Activated gamma-delta T cell treated with anti-CD3 and anti-CD28 coated beads, Interleukin-2, amount 50 U/mL, for 16 hours (primary cell): ENCODE data around the gene MICALL1.

Source experiments
- DNase-seq: peaks from one replicate; pipeline ENCODE4 v3.0.0-alpha.2; 2020; ENCODE audit warnings: low read depth

MICALL1 gene, protein sequence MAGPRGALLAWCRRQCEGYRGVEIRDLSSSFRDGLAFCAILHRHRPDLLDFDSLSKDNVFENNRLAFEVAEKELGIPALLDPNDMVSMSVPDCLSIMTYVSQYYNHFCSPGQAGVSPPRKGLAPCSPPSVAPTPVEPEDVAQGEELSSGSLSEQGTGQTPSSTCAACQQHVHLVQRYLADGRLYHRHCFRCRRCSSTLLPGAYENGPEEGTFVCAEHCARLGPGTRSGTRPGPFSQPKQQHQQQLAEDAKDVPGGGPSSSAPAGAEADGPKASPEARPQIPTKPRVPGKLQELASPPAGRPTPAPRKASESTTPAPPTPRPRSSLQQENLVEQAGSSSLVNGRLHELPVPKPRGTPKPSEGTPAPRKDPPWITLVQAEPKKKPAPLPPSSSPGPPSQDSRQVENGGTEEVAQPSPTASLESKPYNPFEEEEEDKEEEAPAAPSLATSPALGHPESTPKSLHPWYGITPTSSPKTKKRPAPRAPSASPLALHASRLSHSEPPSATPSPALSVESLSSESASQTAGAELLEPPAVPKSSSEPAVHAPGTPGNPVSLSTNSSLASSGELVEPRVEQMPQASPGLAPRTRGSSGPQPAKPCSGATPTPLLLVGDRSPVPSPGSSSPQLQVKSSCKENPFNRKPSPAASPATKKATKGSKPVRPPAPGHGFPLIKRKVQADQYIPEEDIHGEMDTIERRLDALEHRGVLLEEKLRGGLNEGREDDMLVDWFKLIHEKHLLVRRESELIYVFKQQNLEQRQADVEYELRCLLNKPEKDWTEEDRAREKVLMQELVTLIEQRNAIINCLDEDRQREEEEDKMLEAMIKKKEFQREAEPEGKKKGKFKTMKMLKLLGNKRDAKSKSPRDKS

DNA sequence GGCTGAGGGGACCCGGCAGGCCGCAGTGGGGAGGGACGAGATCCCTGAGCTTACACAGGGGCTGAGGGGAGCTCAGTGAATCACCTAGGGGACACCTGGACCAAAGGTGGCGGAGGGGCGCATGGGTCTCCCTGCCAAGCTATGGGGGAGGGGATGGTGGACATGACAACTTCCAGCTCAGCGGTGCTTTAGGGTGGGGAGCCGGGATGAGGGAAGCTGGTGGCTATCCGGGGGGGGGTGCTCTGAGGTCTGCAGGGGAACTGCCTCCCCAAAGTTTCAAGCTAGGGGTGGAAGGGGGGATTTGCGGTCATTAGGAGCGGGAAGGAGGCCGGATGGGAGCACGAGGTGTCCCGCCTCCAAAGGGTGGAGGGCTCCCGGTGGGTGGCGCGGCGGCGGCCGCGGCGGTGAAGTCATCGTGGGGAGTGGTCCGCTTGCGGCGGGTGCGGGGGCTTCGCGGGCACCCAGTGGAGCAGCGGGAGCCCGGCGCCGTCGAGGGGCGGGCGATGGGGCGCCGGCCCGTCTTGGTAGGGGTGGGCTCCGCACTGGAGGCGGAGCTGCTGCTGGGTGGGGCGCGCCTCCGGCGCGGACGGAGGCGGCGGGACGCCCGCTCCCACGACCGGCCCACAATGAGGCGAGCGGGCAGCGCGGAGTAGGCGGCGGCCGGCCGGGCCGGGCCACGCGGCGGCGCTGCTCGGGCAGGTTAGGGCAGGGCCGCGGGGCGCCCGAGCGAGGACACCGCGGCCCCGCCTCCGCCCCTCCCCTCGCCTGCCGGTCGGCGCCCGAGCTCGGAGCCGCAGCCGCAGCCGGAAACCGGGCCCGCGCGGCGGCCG is at the start of gene MICALL1:
Gene MICALL1, plus strand, starts transcription at position 764 of the 830 bp plus-strand sequence. CDS start 126 bp downstream, outside the sequence.
- DNase-seq, result peak; percentile 32

DNA sequence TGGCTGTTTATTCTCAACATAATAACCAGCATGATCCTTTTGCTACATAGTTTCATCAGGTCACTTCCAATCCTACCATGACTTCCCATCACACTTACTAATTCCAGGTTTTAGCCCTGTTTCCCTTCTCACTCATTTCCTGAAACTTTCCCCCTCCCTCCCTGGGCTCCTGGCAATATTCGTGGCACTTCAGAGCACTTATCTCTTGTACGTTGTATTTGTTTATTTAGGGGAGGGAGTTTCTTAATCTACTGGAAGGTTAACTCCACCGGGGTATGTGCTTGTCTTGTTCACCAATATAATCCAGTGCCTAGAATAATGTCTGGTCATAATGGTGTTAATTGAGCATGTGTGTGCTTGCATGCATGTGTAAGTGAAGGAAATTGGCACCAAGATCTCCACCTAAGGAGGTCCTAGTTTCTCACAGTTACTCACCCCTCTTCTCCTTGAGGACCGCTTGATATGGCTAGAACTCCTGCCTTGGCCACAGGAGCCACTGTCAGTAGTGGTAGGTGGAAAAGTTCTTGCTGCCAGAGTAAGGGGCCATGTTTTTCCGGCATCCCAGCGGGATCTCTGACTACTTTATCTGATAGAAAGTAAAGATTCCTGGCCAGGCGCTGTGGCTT is 45.2 kb upstream of the MICALL1 start:
- no peak for DNase-seq

DNA sequence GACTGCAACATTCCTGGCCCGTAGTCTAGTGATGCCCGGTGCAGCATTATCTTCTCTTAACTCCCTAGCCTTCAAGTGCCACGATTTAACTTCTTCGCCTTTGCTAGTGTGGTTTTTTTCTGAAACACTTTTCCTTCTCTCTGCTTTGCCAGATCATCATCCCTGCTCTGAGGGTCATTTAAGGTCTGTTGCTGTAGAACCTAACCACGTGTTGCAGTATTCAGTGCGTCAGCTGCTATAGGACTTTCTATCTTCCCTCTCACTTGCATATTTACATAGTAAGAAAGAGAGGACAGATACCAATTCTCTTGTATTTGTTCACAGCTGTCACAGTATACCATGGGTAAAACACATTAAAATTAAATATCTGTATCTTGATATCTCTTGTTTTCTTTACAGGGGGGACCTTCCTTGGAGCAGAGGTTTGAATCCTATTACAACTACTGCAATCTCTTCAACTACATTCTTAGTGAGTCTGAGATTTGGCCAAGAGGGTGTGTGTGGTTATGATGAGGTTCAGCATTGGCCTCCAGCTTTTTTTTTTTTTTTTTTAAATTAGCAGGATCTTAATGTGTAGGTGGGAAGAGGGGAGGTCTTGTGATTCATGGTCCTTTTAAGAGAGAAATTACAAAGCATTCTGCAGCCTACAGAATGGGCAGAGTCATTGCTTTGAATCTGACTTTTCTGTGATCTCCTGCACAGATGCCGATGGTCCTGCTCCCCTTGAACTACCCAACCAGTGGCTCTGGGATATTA is 43.3 kb upstream of the MICALL1 start:
- no peak for DNase-seq

DNA sequence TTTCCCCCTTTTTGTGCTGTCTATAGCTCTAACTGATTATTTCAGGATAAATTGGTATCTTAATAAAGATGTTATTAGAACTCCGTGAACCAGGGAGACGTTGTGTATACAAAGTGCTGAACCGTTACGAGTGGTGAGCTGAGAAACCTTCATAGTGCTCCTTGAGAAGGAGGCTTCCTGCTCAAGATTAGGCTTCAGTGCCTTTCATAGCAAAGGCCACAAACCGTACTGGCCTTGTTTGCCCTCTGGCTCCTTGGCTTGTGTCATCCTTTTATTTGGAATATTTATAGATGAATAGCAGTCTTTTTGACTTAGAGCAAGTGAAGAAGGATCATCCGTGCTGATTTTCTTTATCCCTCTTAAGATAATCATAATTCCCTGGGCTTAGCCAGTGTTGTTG is 40.6 kb upstream of the MICALL1 start:
- no peak for DNase-seq

DNA sequence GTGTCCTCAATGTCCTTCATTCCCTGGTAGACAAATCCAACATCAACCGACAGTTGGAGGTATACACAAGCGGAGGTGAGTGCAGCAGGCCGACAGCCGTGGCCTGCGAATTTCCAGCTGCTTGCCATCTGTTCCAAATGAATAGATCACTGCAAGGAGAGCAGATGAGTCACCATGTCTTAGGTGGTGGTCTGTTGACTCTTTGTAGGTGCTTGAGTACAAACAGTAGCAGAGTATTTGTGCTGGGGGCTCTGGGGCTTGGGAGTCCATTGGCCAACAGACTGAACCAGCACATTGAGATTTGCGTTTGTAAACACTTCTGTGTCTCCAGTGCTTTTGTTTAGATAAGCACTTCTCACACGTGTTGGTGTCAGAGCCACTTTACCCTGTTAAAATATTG is 35.8 kb upstream of the MICALL1 start:
- no peak for DNase-seq

DNA sequence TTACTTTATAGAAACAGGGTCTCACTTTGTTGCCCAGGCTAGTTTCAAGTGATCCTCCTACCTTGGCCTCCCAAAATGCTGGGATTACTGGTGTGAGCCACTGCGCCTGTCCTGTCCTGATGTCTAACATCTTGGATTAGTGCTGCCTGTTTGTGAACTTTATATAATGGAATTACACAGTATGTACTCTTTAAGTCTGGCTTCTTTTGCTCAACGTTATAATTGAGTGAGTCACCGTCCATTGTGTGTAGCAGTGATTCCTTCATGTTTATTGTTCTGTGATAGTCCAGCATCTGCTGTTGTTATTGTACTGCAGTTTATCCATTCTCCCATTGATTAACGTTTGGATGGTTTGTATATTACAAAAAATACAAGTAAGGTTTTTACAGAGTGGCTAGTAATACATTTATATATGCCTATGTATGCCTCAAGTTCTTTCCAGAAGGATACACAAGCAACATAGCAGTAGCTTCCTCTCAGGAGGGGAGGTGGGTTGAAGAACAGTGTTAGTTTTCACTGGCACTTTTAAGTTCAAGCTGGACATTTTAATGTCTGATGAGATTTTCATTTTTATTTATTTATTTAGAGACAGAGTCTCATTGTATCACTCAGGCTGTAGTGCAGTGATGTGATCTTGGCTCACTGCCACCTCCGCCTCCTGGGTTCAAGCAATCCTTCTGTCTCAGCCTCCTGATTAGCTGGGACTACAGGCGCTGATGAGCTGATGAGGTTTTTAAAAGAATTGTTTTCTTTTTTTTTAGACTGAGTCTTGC is 25.2 kb upstream of the MICALL1 start:
- no peak for DNase-seq

DNA sequence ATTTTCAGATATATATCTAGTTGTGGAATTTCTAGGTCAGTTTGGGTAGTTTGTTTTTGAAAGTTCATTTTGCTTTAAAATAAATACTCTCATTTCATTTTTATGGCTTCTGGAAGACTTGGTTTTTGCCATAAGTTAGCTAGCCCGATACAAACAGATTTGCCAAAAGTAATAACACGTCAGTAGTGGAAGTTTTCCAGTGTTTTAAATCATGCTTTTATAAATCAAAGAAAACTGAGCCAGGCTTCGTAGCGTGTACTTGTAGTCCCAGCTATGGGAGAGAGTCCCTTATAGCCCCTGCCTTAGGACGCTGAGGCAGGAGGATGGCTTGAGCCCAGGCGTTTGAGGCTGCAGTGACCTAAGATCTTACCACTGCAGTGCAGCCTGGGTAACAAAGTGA is 21.7 kb upstream of the MICALL1 start:
- DNase-seq, result no peak

DNA sequence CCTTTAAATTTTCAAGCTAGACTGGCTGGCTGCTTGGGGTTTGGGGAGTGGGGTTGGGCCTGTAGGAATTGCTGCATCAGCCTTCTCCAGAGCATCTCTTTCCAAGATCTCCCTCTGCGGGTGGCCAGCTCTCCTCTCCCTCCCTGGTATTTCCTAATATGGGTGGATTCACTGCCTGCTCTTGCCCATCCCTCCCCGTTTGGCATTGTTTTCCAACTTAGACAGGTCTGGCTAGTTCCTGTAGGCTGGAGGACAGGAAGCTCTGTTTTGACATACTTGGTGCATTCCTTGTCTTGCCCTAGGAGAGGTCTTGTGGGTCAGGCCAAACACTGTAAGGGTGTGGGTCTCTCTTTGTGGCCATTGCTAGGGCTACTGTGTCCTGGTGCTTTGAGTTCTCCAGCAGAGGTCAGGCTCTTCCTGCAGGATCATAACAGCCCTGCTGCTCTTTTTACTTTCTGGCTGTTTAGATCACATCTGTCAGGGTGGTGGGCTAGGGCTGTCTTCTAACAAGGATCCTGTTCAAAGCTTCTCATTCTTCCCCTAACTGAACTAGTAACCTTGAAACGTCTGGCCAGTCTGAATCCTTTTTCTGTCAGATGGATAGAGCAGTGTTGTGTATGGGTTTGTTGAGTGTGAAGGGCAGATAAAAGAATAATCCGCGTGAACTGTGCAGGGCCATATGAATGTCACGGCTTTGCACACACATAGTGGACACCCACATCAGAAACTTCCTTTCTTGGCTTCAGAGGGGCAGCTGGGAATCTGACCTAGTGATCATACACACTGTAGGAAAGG is 18.3 kb upstream of the MICALL1 start:
- no peak for DNase-seq

DNA sequence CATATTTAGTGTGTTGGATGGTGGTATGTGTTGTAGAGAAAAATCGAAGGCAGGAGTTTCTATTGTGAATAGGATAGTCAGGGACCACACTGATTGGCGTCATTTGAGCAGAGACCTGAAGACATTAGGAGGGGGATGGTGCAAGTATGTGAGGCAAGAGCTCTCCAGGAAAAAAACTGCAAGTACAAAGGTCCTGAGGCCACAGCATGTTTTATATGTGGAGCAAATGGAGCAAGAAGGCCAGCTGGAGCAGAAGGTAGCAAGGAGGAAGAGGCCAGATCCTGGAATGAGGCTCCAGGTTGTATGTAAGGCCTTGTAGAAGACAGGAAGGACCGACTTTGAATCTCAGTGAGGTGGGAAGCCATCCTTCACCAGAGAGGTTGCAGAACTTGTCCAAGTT is 14.2 kb upstream of the MICALL1 start:
- DNase-seq, result no peak

DNA sequence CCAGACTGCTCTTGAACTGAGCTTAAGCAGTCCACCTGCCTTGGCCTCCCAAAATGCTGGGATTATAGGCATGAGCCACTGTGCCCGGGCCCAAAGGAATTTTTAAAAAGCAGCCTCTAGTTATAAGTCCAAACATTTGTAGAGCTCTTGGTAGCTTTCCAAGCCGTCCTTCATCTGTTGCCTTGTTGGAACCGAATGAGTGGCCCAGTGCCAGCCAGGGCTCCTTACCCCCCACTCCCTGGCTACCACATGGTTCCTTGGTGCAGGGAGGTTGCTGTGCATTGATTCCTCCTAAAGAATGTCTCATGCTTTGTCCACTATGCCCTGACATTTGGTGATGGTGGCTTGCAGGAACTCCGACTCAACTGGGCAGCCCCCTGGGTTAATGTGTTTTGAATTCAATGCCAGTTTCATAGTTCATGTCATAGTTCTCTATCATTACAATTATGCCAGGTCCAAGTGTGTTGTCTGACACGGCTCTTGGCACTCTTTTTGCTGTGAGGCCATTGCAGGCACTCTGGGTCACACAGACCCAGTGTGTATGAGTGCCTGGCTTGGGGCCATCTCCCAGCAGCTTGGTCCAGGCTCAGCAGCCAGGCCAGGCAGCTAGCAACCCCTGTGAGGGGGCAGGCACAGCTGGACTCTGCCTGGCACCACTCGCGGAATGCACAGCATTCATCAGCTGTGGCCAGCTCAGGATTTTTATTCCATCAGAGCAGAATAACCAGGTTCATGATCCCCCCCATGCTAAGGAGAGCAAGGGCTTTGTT is 13.3 kb upstream of the MICALL1 start:
- no peak for DNase-seq

DNA sequence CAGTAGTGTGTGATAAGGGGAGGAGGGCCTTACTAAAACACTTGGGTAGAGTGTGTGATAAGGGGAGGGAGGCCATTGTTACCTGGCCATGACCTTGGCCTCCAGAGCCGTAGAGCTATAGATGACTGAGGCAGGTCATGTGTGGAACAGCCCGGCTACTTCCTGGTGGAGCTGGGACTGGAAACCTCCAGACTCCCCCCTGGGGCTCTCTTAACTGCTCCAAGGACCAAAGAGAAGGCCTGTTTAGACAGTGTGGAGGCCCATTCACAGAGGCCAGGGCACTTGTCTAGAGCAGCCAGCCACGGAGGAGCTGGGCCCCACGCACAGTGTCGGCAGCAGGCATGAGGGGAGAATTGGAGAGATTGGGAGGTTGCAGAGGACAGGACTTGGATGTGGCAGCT is 12.5 kb upstream of the MICALL1 start:
- no peak for DNase-seq

DNA sequence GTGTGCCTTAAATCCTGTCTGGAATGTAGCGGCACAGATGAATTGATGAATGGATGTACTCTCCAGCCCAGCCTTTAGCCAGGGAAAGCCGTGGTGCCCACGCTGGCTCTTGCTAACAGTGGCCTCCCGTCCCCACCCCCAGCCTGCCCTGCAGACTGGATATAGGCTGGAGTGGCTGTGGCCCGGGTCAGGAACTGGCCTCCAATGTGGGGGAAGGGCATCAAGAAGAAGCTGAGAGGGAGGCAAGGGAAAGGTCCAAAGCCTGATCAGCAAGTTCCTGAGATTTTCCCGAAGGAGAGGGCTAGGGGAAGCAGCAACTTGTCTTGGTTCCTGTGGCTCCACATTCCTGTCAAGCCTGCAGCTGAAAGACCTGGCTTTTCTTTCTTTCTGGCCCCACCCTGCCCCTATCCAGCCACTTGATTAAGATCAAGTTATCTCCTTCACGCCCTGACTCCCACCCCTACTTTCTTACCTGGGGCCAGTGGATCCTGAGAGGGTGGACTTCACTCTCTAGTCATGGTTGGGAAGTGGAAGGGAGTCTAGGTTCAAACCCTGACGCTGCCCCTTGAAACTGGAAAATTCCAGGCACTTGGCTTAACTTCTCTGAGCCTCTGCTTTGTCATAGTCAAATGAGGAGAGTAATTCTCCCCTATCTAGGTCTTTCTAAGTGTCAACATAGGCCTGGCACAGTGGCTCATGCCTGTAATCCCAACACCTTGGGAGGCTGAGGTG is 11.0 kb upstream of the MICALL1 start:
- no peak for DNase-seq

DNA sequence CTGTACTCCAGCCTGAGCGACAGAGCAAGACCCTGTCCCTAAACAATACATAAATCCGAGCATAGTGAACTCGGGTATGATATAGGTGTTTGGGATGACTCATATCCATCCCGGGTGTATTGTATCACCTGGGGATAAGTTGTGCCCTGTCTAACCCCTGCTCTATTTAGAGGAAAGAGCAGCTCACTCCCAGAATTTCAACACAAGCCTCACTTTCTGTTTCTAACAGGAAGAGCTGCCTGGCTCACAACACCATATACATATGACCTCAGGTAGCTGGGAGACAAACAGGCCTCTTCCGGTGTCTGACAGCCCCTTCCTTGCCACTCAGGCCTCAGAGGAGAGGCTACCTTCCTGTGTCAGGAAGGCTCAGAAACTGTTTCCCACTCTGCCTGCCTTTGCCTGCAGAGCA is 9.9 kb upstream of the MICALL1 start:
- DNase-seq, result peak; percentile 16

DNA sequence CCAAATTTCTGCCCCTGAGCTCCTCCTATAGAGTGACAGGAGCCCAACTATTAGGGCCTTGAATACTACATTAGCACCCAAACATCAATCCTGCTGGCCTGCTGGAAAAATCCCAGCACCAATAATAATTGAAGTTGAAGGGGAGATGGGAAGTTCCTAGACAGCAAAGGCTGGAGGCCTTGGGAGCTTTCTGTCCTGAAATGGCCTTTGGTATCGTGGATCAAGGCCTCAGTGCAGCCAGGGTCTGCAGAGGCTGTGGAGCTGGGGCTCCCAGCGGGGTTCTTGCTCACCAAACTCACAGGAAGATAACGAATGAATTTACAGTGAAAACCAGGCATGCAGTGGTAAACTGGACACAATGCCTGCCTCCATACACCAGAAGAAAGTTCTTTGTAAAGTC is 9.2 kb upstream of the MICALL1 start:
- no peak for DNase-seq

DNA sequence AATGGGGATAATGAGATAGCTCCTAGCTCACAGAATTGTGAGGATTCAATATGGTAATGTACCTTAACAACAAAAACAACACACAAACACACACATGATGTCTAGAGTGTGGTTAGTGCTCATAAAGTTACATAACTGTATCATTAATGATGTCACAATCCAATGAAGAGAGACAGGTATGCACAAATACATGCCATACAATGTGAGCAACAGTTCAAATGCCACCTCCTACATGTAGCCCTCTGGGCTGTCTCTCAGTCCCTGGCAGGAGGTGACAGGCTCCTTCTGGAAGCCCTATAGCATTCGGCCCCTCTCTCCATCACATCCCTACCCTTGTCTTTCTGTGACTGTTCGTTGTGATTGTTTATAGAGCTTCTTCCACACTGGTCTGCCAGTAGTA is 8.3 kb upstream of the MICALL1 start:
- DNase-seq, result no peak

DNA sequence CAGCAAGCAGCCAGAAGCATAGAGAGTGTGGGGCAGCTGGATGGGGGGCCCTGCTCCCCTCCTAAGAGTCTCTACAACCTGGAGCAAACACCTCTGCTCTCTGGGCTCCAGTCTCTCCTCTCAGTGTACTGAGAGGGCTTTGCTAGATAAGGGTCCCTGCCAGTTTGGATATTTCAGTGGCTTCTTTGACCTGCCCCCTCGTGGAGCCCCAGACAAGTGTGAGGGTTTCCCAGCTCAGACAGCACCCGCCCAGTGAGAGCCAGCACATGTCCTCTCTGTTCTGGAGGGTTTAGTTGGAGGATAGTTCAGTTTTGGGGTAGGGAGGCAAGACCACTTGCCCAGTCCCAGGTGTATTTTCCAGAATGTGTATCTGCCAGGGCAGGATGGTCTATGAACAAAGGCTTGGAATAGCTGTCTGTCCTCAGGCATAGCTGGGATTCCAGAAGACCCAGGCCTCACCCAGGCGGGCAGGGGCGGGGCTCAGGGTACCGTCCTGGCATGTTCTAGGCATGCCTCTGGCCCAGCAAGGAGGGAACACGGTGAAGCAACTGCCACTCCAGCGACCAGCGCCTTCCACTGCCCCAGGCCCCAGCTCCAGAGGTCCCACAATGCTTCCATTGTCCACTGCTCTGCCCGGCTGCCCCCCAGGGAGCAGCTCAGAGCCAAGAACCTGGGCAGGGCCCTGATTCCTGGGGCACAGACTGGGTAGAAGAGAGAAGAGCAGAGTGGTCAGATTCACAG is 7.5 kb upstream of the MICALL1 start:
- DNase-seq, result no peak
